CD4-positive, alpha-beta T cell treated with Interleukin-15 for 1 hour (primary cell): Measurements from ENCODE around the gene PTDSS2.
"Not testable (repeated sequence)": the region's sequence is repeated elsewhere in the genome, so short reads cannot be mapped to it uniquely, and the experiment has no call there.

Experiments
- DNase-seq: peaks from one replicate; pipeline ENCODE4 v3.0.0-alpha.2; 2020

Gene PTDSS2

GRCh38 chr11:508956-509355 is 58.9 kb downstream of the PTDSS2 start:
- no peak for DNase-seq

GRCh38 chr11:512761-513595 is 62.9 kb downstream of the PTDSS2 start:
- DNase-seq, result no peak

- DNase-seq, result no peak
These were observed 64.5 kb downstream of the PTDSS2 start for GRCh38 chr11:514606-515005.

GRCh38 chr11:515131-515530 is 65.1 kb downstream of the PTDSS2 start:
- no peak for DNase-seq

- no peak for DNase-seq
These were observed 66.3 kb downstream of the PTDSS2 start for GRCh38 chr11:516400-516799.

GRCh38 chr11:516918-517685 is 67.0 kb downstream of the PTDSS2 start:
- not testable (repeated sequence) for DNase-seq

- DNase-seq, result peak; percentile 86
These were observed 68.6 kb downstream of the PTDSS2 start for GRCh38 chr11:518463-519202.

- DNase-seq, result no peak
These were observed 70.5 kb downstream of the PTDSS2 start for GRCh38 chr11:520428-521176.

GRCh38 chr11:521177-521688 is 71.2 kb downstream of the PTDSS2 start:
- no peak for DNase-seq

- DNase-seq, result no peak
These were observed 76.1 kb downstream of the PTDSS2 start for GRCh38 chr11:526192-526591.

- no peak for DNase-seq
These were observed 78.2 kb downstream of the PTDSS2 start for GRCh38 chr11:528166-528814.

- no peak for DNase-seq
These were observed 79.0 kb downstream of the PTDSS2 start for GRCh38 chr11:528815-529727.

- DNase-seq, result no peak
These were observed 79.8 kb downstream of the PTDSS2 start for GRCh38 chr11:529728-530411.

- DNase-seq, result no peak
These were observed 81.1 kb downstream of the PTDSS2 start for GRCh38 chr11:530960-531831.

GRCh38 chr11:531919-532526 is 81.9 kb downstream of the PTDSS2 start:
- no peak for DNase-seq

- no peak for DNase-seq
These were observed 82.5 kb downstream of the PTDSS2 start for GRCh38 chr11:532527-532985.

GRCh38 chr11:532986-533585 is 83.0 kb downstream of the PTDSS2 start:
- no peak for DNase-seq
